Measurements from ENCODE around the gene PUS10.
"Not testable (repeated sequence)": the region's sequence is repeated elsewhere in the genome, so short reads cannot be mapped to it uniquely, and the experiment has no call there.

PUS10 gene

DNA sequence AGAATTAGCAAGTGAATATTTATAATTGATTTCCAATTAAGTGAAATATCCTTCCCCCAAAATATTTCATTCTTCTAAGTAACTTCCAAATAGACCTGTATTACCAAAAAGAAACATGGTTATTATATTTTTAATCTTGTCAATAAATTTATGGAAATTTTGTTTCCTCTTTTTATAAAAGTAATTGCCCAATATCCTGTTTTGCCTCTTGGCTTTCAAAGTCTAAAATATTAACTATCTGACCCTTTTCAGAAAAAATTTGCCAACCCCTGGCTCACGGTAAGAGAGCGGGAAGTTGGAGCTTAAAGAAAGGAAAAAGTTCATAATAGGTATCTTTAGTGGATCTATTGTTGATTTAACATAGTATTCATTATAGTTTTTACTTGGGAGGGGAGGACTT is 27.2 kb upstream of the PUS10 start:
- no peak for DNase-seq (ENCODE audit: low read depth)
- TF ChIP-seq, protein P1, sequence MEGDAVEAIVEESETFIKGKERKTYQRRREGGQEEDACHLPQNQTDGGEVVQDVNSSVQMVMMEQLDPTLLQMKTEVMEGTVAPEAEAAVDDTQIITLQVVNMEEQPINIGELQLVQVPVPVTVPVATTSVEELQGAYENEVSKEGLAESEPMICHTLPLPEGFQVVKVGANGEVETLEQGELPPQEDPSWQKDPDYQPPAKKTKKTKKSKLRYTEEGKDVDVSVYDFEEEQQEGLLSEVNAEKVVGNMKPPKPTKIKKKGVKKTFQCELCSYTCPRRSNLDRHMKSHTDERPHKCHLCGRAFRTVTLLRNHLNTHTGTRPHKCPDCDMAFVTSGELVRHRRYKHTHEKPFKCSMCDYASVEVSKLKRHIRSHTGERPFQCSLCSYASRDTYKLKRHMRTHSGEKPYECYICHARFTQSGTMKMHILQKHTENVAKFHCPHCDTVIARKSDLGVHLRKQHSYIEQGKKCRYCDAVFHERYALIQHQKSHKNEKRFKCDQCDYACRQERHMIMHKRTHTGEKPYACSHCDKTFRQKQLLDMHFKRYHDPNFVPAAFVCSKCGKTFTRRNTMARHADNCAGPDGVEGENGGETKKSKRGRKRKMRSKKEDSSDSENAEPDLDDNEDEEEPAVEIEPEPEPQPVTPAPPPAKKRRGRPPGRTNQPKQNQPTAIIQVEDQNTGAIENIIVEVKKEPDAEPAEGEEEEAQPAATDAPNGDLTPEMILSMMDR (IDR thresholded peaks at IDR 0.05; ENCODE audit: control insufficient read depth, insufficient read depth, low read depth, low read length, missing control alignments), result no peak
- H3K4me3 ChIP-seq (ENCODE audit: control insufficient read depth, low read depth, low read length), result no peak overlapping the region

DNA sequence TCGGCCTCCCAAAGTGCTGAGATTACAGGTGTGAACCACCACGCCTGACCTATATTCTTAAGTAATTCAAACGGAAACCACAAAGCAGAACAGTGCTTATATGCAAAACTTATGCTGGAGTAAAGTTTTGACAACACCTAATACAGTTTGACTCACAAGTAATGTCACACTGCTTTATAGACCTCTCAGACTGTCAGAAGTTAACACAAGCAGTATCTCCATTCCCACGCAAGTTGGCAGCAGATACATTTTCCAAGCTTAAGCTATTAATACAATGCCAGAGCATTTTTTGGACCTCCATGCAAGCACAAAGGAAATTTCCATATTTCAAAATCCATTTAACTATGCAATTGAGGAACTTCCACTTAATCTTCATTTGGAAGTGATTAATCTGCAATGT is 26.6 kb upstream of the PUS10 start:
- no peak overlapping the region for H3K4me3 ChIP-seq (ENCODE audit: control insufficient read depth, low read depth, low read length)

GRCh38 chr2:61042807-61043206 is 24.8 kb upstream of the PUS10 start:
- DNase-seq (ENCODE audit: low read depth), result no peak
- H3K4me3 ChIP-seq (ENCODE audit: control insufficient read depth, low read depth, low read length), result no peak overlapping the region
- TF ChIP-seq, protein P1 (IDR thresholded peaks at IDR 0.05; ENCODE audit: control insufficient read depth, insufficient read depth, low read depth, low read length, missing control alignments), result no peak

More for the DNA sequence above, 26.6 kb upstream of the PUS10 start:
- TF ChIP-seq, protein P1 (IDR thresholded peaks at IDR 0.05; ENCODE audit: control insufficient read depth, insufficient read depth, low read depth, low read length, missing control alignments), result no peak
- DNase-seq (ENCODE audit: low read depth), result no peak

DNA sequence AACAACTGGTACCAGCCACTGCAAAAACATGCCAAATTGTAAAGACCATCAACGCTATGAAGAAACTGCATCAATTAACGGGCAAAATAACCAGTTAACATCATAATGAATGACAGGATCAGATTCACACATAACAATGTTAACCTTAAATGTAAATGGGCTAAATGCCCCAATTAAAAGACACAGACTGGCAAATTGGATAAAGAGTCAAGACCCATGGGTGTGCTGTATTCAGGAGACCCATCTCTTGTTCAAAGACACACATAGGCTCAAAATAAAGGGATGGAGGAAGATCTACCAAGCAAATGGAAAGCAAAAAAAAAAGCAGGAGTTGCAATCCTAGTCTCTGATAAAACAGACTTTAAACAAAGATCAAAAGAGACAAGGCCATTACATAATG is 18.6 kb upstream of the PUS10 start:
- H3K4me3 ChIP-seq (ENCODE audit: control insufficient read depth, low read depth, low read length); DNase-seq (ENCODE audit: low read depth): not testable (repeated sequence)

- H3K4me3 ChIP-seq (ENCODE audit: control insufficient read depth, low read depth, low read length); DNase-seq (ENCODE audit: low read depth): not testable (repeated sequence)
Observed at GRCh38 chr2:61034592-61034991, 16.5 kb upstream of the PUS10 start.

DNA sequence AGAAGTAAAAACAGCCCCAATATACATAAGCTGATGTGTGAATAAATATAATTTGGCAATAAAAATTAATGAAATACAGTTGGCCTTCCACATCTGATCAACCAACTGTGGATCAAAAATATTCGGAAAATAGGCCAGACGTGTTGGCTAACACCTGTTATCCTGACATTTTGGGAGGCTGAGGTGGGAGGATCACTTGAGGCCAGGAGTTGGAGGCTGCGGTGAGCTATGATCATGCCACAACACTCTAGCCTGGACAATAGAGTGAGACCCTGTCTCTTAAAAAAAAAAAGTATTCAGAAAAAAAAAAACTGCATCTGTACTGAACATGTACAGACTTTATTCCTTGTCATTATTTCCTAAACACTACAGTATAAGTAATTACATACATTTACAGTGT is 11.5 kb upstream of the PUS10 start:
- DNase-seq (ENCODE audit: low read depth), result no peak
- H3K4me3 ChIP-seq (ENCODE audit: control insufficient read depth, low read depth, low read length), result no peak overlapping the region
- TF ChIP-seq, protein P1 (IDR thresholded peaks at IDR 0.05; ENCODE audit: control insufficient read depth, insufficient read depth, low read depth, low read length, missing control alignments), result no peak

DNA sequence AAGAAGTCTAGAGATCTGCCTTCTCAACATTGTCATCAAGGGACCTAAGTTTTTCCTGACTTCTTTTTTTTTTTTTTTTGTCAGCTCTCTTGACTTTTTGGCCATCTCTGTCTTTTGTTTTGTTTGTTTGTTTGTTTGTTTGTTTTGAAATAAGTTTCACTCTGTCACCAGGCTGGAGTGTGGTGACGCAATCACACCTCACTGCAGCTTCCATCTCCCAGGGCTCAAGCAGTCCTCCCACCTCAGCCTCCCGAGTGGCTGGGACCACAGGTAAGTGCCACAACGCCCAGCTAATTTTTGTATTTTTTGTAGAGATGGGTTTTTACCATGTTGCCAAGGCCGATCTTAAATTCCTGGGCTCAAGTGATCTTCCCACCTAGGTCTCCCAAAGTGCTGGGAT is 5.6 kb upstream of the PUS10 start:
- TF ChIP-seq, protein P1 (IDR thresholded peaks at IDR 0.05; ENCODE audit: control insufficient read depth, insufficient read depth, low read depth, low read length, missing control alignments), result no peak
- H3K4me3 ChIP-seq (ENCODE audit: control insufficient read depth, low read depth, low read length), result no peak overlapping the region
- DNase-seq (ENCODE audit: low read depth), result no peak

DNA sequence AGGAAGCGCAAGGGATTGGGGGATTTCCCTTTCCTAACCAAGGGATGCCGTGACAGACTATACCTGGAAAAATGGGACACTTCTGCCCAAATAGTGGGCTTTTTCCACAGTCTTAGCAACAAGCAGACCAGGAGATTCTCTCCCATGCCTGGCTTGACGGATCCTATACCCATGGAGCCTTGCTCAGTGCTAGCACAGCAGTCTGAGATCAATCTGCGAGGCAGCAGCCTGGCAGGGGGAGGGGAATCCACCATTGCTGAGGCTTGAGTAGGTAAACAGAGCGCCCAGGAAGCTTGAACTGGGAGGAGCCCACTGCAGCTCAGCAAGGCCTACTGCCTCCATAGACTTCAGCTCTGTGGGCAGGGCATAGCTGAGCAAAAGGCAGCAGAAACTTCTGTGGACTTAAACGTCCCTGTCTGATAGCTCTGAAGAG is 3.2 kb upstream of the PUS10 start:
- TF ChIP-seq, protein P1 (IDR thresholded peaks at IDR 0.05; ENCODE audit: control insufficient read depth, insufficient read depth, low read depth, low read length, missing control alignments), result no peak
- no peak for DNase-seq (ENCODE audit: low read depth)

More for the DNA sequence above, 3.2 kb upstream of the PUS10 start:
- no peak overlapping the region for H3K4me3 ChIP-seq (ENCODE audit: control insufficient read depth, low read depth, low read length)

Data from AG09309 (cell line).